Measurements from ENCODE around the gene YIPF1. TPM values are rescaled to one million over a fixed set of nuclear protein-coding genes. Genes with fewer than 3 reads are reported as not detected.

The YIPF1 gene
- total RNA-seq, 1 experiment from 2014 or later: 21.9 TPM

GRCh38 chr1:53930932-53931331, 41.3 kb upstream of the YIPF1 start (continued):
- TF ChIP-seq AFF4 (CRISPR knock-in tag; IDR thresholded peaks at IDR 0.05; ENCODE audit: borderline replicate concordance): no peak
- TF ChIP-seq ZBTB43 (CRISPR knock-in tag; IDR thresholded peaks at IDR 0.05): no peak
- TF ChIP-seq PRRX2 (CRISPR knock-in tag; IDR thresholded peaks at IDR 0.05): no peak
- no peak for TF ChIP-seq ETV6 (CRISPR knock-in tag; IDR thresholded peaks at IDR 0.05)
- no peak for TF ChIP-seq ZNF317 (CRISPR knock-in tag; IDR thresholded peaks at IDR 0.05; ENCODE audit: borderline replicate concordance, low read depth)
- no peak for TF ChIP-seq ZNF396 (CRISPR knock-in tag; IDR thresholded peaks at IDR 0.05; ENCODE audit: borderline replicate concordance)
- TF ChIP-seq ZNF423 (CRISPR knock-in tag; IDR thresholded peaks at IDR 0.05): no peak
- no peak for TF ChIP-seq ZNF263 (CRISPR knock-in tag; IDR thresholded peaks at IDR 0.05; ENCODE audit: low read depth)

- H3K36me3 Mint-ChIP-seq: peaks cover 14% of the 10 kb centered on the region
- TF ChIP-seq NFYB (CRISPR knock-in tag; conservative IDR thresholded peaks at IDR 0.05; ENCODE audit: low read depth): no peak
- no peak for TF ChIP-seq MXD4 (CRISPR knock-in tag; IDR thresholded peaks at IDR 0.05; ENCODE audit: borderline replicate concordance)
- TF ChIP-seq SMAD3 (CRISPR knock-in tag; IDR thresholded peaks at IDR 0.05; ENCODE audit: borderline replicate concordance): no peak
- no peak for TF ChIP-seq GRHL2 (CRISPR knock-in tag; IDR thresholded peaks at IDR 0.05; ENCODE audit: insufficient replicate concordance, severe bottlenecking)
- no peak for TF ChIP-seq IRF1 (CRISPR knock-in tag; IDR thresholded peaks at IDR 0.05)
- no peak for TF ChIP-seq MYBL2 (CRISPR knock-in tag; IDR thresholded peaks at IDR 0.05)
- no peak for TF ChIP-seq RORB (CRISPR knock-in tag; IDR thresholded peaks at IDR 0.05)
- no peak for TF ChIP-seq ZNF263 (CRISPR knock-in tag; IDR thresholded peaks at IDR 0.05; ENCODE audit: low read depth)
- H3K27me3 Mint-ChIP-seq (ENCODE audit: low read depth): no peaks in the 10 kb centered on the region
- ChIA-PET CTCF (no interaction called here), POLR2A (no interaction called here)
- H3K9me3 Mint-ChIP-seq: peaks cover 27% of the 10 kb centered on the region
- ATAC-seq (no peak), DNase-seq (ENCODE audit: low spot score) (no peak)
- no peak overlapping the region for H3K27ac Mint-ChIP-seq
- H3K4me3 Mint-ChIP-seq: no peak overlapping the region
- no peaks in the 10 kb centered on the region for H3K4me1 Mint-ChIP-seq
Measured at GRCh38 chr1:53929246-53929960, 39.8 kb upstream of the YIPF1 start.

GRCh38 chr1:53927376-53927881, 37.8 kb upstream of the YIPF1 start:
- Mint-ChIP-seq H3K9me3 (peaks cover 7% of the 10 kb centered on the region; the same call in 1 of the 2 replicates), H3K27ac (no peak overlapping the region), H3K27me3 (ENCODE audit: low read depth) (no peaks in the 10 kb centered on the region), H3K36me3 (peaks cover 2% of the 10 kb centered on the region; the same call in 1 of the 2 replicates), H3K4me1 (no peaks in the 10 kb centered on the region), H3K4me3 (no peak overlapping the region)
- ATAC-seq (no peak), DNase-seq (ENCODE audit: low spot score) (no peak)
- ChIA-PET POLR2A (interaction anchor here (0.6 kb wide), 1 partner anchor 129 kb away, joined by 3 read pairs; no protein-coding TSS in a partner anchor), CTCF (no interaction called here)
- no peak for TF ChIP-seq FOXP4 (CRISPR knock-in tag; IDR thresholded peaks at IDR 0.05)
- no peak for TF ChIP-seq CREB1 (CRISPR knock-in tag; IDR thresholded peaks at IDR 0.05)
- no peak for TF ChIP-seq ZNF281 (CRISPR knock-in tag; IDR thresholded peaks at IDR 0.05)
- no peak for TF ChIP-seq CREM (CRISPR knock-in tag; IDR thresholded peaks at IDR 0.05)
- no peak for TF ChIP-seq GABPB1 (CRISPR knock-in tag; IDR thresholded peaks at IDR 0.05)
- no peak for TF ChIP-seq ZNF396 (CRISPR knock-in tag; IDR thresholded peaks at IDR 0.05; ENCODE audit: borderline replicate concordance)
